Stomach smooth muscle (tissue), 2 donors: ENCODE measurements around the gene C11orf68.

Experiments
- H3K27ac ChIP-seq: one replicate; pipeline ENCODE4 v1.7.0; 2013; ENCODE audit warnings: mild to moderate bottlenecking, low read length, inconsistent platforms
- H3K27me3 ChIP-seq, 2 donors: one replicate each; pipeline ENCODE4 v1.7.0; 2013; ENCODE audit warnings: low read length in 2 of 2; ENCODE audit not compliant: insufficient read depth in 2 of 2, control insufficient read depth in 1 of 2
- H3K36me3 ChIP-seq, 2 donors: one replicate each; pipeline ENCODE4 v1.7.0; 2013; ENCODE audit warnings: low read length in 2 of 2; ENCODE audit not compliant: control insufficient read depth in 2 of 2, insufficient read depth in 2 of 2
- H3K4me1 ChIP-seq: one replicate; pipeline ENCODE4 v1.7.0; 2013; ENCODE audit warnings: low read length; ENCODE audit not compliant: control insufficient read depth, insufficient read depth
- H3K4me3 ChIP-seq, 2 donors: one replicate each; pipeline ENCODE4 v1.7.0; 2013; ENCODE audit warnings: low read length in 2 of 2
- H3K9ac ChIP-seq, 2 donors: one replicate each; pipeline ENCODE4 v1.7.0; 2013; ENCODE audit warnings: low read length in 2 of 2, mild to moderate bottlenecking in 1 of 2
- H3K9me3 ChIP-seq, 2 donors: one replicate each; pipeline ENCODE4 v1.7.0; 2013; ENCODE audit warnings: low read length in 2 of 2; ENCODE audit not compliant: control insufficient read depth in 2 of 2
- donor health status: healthy.
- donor health status: Pancreatic carcinoma.

Gene C11orf68

GRCh38 chr11:65868076-65868667, 50.7 kb downstream of the C11orf68 start:
- Histone ChIP-seq H3K4me3 (no peak overlapping the region), H3K9me3 (no peaks in the 10 kb centered on the region), H3K9ac (no peak overlapping the region), H3K4me1 (peaks cover 43% of the 10 kb centered on the region), H3K36me3 (peaks cover 47 to 54% of the 10 kb centered on the region in 2 donors), H3K27me3 (no peaks in the 10 kb centered on the region), H3K27ac (peak overlapping the region; percentile 31)

- no peaks in the 10 kb centered on the region for H3K27me3 ChIP-seq
- H3K9me3 ChIP-seq = no peaks in the 10 kb centered on the region
- H3K36me3 ChIP-seq = peaks cover 53 to 57% of the 10 kb centered on the region in 2 donors
- no peak overlapping the region for H3K9ac ChIP-seq
- no peak overlapping the region for H3K4me3 ChIP-seq
- H3K27ac ChIP-seq = peak overlapping the region; percentile 18
- peaks cover 48% of the 10 kb centered on the region for H3K4me1 ChIP-seq
These were observed 51.4 kb downstream of the C11orf68 start for GRCh38 chr11:65867284-65868071.
